Ishikawa (cell line): Measurements from ENCODE around the gene SHISA8.

ENCODE experiments used
- CEBPB ChIP-seq: IDR thresholded peaks from 2 replicates; pipeline ENCODE4 v1.6.1; 2012
- CREB1 ChIP-seq: IDR thresholded peaks from 2 replicates; pipeline ENCODE4 v1.6.1; 2012; ENCODE audit warnings: low read depth
- EGR1 ChIP-seq: IDR thresholded peaks from 2 replicates; pipeline ENCODE4 v1.6.1; 2012
- EP300 ChIP-seq: IDR thresholded peaks from 2 replicates; pipeline ENCODE4 v1.6.1; 2012; ENCODE audit warnings: borderline replicate concordance
- FOXM1 ChIP-seq: IDR thresholded peaks from 2 replicates; pipeline ENCODE4 v1.6.1; 2012; ENCODE audit warnings: low read depth, borderline replicate concordance
- NFIC ChIP-seq: IDR thresholded peaks from 2 replicates; pipeline ENCODE4 v1.6.1; 2012
- RAD21 ChIP-seq: IDR thresholded peaks from 2 replicates; pipeline ENCODE4 v1.6.1; 2012; ENCODE audit warnings: low read depth
- TAF1 ChIP-seq: IDR thresholded peaks from 2 replicates; pipeline ENCODE4 v1.6.1; 2012; ENCODE audit warnings: low read depth, mild to moderate bottlenecking
- TCF12 ChIP-seq: IDR thresholded peaks from 2 replicates; pipeline ENCODE4 v1.6.1; 2012; ENCODE audit warnings: low read depth
- TEAD4 ChIP-seq: IDR thresholded peaks from 2 replicates; pipeline ENCODE4 v1.6.1; 2012
- YY1 ChIP-seq: IDR thresholded peaks from 2 replicates; pipeline ENCODE4 v1.6.1; 2012; ENCODE audit warnings: low read depth
- ZBTB7A ChIP-seq: IDR thresholded peaks from 2 replicates; pipeline ENCODE4 v1.6.1; 2012; ENCODE audit warnings: low read depth
- TF ChIP-seq, protein P1 (sequence below): IDR thresholded peaks from 2 replicates; pipeline ENCODE4 v1.6.1; 2012
- TF ChIP-seq, protein P2 (sequence below): IDR thresholded peaks from 2 replicates; pipeline ENCODE4 v1.6.1; 2012
- TF ChIP-seq, protein P3 (sequence below): IDR thresholded peaks from 2 replicates; pipeline ENCODE4 v1.6.1; 2012; ENCODE audit warnings: low read depth, mild to moderate bottlenecking

SHISA8 gene

DNA sequence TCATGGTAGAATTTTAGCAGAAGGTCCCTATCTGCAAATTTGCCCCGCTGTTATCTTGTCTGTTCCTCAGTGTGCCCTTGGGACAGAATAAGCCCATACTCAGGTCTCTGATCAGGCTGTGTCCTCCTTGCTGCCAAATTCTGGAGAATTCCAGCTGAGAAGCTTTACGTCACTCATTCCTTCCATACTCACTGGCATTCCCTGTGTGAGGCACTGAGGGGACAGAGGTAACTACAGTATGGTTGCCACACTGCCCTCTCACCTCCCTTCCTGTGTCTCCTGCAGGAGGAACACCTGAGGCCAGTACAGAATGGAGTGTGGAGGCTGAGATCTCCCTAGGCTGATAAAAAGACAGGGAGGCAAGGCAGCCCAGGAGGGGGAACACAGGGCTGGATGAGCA is 31.5 kb downstream of the SHISA8 start:
- TF ChIP-seq, protein P1, sequence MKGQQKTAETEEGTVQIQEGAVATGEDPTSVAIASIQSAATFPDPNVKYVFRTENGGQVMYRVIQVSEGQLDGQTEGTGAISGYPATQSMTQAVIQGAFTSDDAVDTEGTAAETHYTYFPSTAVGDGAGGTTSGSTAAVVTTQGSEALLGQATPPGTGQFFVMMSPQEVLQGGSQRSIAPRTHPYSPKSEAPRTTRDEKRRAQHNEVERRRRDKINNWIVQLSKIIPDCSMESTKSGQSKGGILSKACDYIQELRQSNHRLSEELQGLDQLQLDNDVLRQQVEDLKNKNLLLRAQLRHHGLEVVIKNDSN: no peak
- TF ChIP-seq CEBPB: no peak
- TF ChIP-seq, protein P2, sequence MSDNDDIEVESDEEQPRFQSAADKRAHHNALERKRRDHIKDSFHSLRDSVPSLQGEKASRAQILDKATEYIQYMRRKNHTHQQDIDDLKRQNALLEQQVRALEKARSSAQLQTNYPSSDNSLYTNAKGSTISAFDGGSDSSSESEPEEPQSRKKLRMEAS: no peak
- TF ChIP-seq EGR1: no peak

DNA sequence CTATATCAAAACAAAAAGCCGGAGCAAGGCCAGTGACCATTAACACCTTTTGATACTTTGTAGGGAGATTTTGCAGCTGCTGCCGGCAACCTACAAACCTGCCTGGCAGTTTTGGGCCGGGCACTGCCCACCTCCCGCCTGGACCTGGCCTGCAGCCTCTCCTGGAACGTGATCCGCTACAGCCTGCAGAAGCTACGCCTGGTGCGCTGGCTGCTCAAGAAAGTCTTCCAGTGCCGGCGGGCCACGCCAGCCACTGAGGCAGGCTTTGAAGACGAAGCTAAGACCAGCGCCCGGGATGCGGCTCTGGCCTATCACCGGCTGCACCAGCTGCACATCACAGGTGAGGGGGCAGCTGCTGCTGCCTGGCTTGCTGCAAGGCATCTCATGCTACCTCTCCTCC is 34.2 kb downstream of the SHISA8 start:
- TF ChIP-seq EP300 (no peak), RAD21 (no peak), ZBTB7A (no peak), TCF12 (no peak), TEAD4 (no peak), NFIC (no peak), CEBPB (no peak), FOXM1 (no peak)
- TF ChIP-seq, protein P3, sequence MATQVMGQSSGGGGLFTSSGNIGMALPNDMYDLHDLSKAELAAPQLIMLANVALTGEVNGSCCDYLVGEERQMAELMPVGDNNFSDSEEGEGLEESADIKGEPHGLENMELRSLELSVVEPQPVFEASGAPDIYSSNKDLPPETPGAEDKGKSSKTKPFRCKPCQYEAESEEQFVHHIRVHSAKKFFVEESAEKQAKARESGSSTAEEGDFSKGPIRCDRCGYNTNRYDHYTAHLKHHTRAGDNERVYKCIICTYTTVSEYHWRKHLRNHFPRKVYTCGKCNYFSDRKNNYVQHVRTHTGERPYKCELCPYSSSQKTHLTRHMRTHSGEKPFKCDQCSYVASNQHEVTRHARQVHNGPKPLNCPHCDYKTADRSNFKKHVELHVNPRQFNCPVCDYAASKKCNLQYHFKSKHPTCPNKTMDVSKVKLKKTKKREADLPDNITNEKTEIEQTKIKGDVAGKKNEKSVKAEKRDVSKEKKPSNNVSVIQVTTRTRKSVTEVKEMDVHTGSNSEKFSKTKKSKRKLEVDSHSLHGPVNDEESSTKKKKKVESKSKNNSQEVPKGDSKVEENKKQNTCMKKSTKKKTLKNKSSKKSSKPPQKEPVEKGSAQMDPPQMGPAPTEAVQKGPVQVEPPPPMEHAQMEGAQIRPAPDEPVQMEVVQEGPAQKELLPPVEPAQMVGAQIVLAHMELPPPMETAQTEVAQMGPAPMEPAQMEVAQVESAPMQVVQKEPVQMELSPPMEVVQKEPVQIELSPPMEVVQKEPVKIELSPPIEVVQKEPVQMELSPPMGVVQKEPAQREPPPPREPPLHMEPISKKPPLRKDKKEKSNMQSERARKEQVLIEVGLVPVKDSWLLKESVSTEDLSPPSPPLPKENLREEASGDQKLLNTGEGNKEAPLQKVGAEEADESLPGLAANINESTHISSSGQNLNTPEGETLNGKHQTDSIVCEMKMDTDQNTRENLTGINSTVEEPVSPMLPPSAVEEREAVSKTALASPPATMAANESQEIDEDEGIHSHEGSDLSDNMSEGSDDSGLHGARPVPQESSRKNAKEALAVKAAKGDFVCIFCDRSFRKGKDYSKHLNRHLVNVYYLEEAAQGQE: no peak
- TF ChIP-seq, protein P1: no peak

DNA sequence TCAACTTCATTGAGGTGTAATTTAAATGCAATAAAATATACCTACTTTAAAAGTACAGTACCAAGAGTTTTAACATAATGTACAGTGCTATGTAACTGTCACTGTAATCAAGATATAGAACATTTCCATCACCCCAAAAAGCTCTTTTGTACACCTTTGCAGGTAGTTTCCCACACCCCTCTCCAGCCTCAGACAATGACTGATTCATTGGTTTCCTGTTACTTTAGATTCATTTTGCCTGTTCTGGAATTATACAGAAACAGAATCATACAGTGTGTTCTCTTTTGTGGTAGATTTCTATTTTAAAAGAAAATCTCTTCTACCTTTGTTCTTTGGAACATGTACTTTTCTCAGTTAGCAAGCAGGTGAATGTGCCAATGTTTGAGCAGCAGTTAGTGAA is 38.2 kb downstream of the SHISA8 start:
- TF ChIP-seq TAF1 (no peak), FOXM1 (no peak), EP300 (no peak), EGR1 (no peak)
- TF ChIP-seq, protein P3: no peak
- TF ChIP-seq, protein P1: no peak

DNA sequence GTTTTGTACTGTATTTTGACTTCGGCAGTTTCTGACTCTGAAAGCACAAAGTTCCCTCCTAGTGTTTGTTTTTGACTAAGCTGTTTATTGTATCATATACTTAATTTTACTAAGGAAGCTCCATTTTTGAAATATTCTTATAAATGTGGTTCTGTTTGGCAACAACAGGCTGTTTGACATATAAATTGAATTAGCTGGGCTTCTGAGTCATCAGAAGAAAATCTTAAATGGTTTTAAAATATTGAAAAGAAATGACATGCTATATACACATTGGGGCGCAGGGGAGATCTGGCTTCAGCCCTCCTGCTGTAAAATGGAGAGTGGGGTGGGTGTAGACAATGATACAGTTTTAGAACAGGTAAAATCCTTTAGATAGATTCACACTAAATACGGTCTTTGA is 38.6 kb downstream of the SHISA8 start:
- TF ChIP-seq, protein P2: no peak

DNA sequence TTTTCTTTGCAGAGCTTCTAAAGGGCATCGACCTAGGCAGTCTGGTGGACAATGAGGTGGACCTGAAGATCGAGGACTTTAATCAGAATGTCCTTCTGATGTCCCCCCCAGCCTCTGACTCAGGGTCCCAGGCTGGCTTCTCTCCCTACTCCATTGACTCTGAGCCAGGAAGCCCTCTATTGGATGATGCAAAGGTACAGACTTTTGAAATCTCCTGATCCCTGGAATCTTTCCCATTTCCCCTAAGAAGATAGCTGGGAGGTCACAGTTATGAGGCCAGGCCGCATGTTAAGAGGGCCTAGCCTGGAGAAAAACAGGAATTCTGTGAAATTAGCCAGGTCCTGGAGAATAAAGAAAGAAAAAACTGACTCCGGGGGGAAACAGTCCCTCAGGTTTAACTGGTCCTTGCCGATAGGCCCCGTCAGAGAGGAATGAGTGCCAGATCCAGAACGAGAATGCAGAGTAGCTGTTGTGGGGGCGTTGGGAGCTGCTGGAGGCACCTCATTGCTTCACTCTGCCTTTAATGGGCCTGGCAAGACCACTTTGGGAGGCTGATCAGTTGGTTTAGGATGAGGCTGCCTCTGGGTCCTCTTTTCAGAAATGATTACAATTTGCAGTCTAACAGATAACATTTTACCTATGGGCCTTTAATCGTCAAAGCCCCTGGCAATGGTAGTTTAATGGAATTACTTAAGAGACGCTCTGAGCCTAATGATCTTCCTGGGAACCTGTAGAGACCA is 39.2 kb downstream of the SHISA8 start:
- TF ChIP-seq FOXM1 (no peak), EGR1 (no peak), NFIC (no peak), ZBTB7A (no peak), CREB1 (no peak), TAF1 (no peak), RAD21 (no peak), TCF12 (no peak), TEAD4 (no peak), EP300 (no peak), CEBPB (no peak), YY1 (no peak)
- TF ChIP-seq, protein P1: no peak
- TF ChIP-seq, protein P3: no peak
- TF ChIP-seq, protein P2: no peak
